MCF 10A (cell line): ENCODE results near the gene GAS7. TPM values are rescaled to one million over a fixed set of nuclear protein-coding genes. Genes with fewer than 3 reads are reported as not detected.

Experiments
- BruUV-seq: library from RNA; stranded (reverse); fragments of 400-500 nt; replicated peaks from 2 replicates; lab custom pipeline; 2021; lab: Mats Ljungman, UMichigan
- CTCF ChIA-PET: fragments of 300-600 bp; sonication (Branson Sonifier 250); formaldehyde crosslinking; extraction: SDS; loops from one replicate; lab custom pipeline; 2021; ENCODE audit warnings: antibody characterized with exemption, inconsistent platforms; lab: Yijun Ruan, JAX
- POLR2A ChIA-PET: fragments of 300-600, 350-650 bp; sonication (Branson Sonifier 250); formaldehyde crosslinking; extraction: SDS; loops from one replicate; lab custom pipeline; 2020; ENCODE audit warnings: antibody characterized with exemption, inconsistent platforms; lab: Yijun Ruan, JAX
- DNase-seq: peaks from one replicate; pipeline ENCODE4 v3.0.0-alpha.2; 2018; ENCODE audit not compliant: unreplicated experiment
- H3K27ac Mint-ChIP-seq: one replicate; pipeline ENCODE4 v1.8.0; 2022; ENCODE audit warnings: mild to moderate bottlenecking, low read depth, mixed read lengths; ENCODE audit not compliant: unreplicated experiment
- H3K27me3 Mint-ChIP-seq: one replicate; pipeline ENCODE4 v1.8.0; 2022; ENCODE audit warnings: mixed read lengths; ENCODE audit not compliant: insufficient read depth, unreplicated experiment
- H3K36me3 Mint-ChIP-seq: one replicate; pipeline ENCODE4 v1.8.0; 2022; ENCODE audit warnings: mild to moderate bottlenecking, moderate library complexity, mixed read lengths; ENCODE audit not compliant: insufficient read depth, unreplicated experiment
- H3K4me1 Mint-ChIP-seq: one replicate; pipeline ENCODE4 v1.8.0; 2022; ENCODE audit warnings: mixed read lengths; ENCODE audit not compliant: insufficient read depth, unreplicated experiment
- H3K4me3 Mint-ChIP-seq: one replicate; pipeline ENCODE4 v1.8.0; 2022; ENCODE audit warnings: mild to moderate bottlenecking, moderate library complexity, mixed read lengths; ENCODE audit not compliant: unreplicated experiment
- H3K9me3 Mint-ChIP-seq: one replicate; pipeline ENCODE4 v1.8.0; 2022; ENCODE audit warnings: mixed read lengths; ENCODE audit not compliant: unreplicated experiment
- intact Hi-C: fragments of 100-400 bp; cut with micrococcal nuclease; formaldehyde crosslinking; loops from 2 replicates; pipeline ENCODE4 v1.14.1; 2022
- total RNA-seq: library from RNA; stranded (reverse); gene quantifications from 2 replicates; pipeline ENCODE4 v1.2.3, GENCODE V29; 2022
- TF ChIP-seq, protein P1 (sequence below): fragments of 200-600 bp; IDR thresholded peaks from one replicate; pipeline ENCODE4 v1.8.0; 2022; ENCODE audit warnings: antibody characterized with exemption, mild to moderate bottlenecking; ENCODE audit not compliant: unreplicated experiment

Gene GAS7
- total RNA-seq, 1 experiment from 2014 or later = not detected

DNA sequence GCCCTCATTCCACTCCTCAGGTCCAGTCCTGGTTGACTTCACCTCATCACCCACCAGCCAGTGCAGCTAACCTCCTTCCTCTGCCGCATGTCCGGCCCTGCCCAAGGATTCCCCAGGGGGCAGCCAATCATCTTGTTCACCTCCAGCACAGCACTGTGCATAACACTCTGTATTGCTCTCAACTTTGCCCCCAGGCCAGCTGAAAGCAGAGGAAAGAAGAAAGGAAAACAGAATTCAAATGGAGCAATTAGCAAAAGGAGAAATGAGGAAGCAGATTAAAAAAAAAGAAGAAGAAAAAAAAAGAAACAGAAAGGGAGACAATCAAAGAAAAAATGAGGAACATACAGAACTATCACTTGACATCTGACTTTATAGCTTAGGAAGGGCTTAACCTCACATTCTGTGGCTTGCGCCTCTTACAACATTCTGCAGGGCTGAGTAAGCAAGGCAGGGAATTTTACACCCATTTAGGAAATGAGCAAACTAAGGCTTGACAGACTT is 26.1 kb downstream of the GAS7 start:
- no TSS peak for BruUV-seq
- peaks cover 7% of the 10 kb centered on the region for H3K36me3 Mint-ChIP-seq
- no peak overlapping the region for H3K4me3 Mint-ChIP-seq
- ChIA-PET CTCF (no interaction called here), POLR2A (no interaction called here)
- no peak for DNase-seq
- H3K27me3 Mint-ChIP-seq = no peaks in the 10 kb centered on the region
- TF ChIP-seq, protein P1, sequence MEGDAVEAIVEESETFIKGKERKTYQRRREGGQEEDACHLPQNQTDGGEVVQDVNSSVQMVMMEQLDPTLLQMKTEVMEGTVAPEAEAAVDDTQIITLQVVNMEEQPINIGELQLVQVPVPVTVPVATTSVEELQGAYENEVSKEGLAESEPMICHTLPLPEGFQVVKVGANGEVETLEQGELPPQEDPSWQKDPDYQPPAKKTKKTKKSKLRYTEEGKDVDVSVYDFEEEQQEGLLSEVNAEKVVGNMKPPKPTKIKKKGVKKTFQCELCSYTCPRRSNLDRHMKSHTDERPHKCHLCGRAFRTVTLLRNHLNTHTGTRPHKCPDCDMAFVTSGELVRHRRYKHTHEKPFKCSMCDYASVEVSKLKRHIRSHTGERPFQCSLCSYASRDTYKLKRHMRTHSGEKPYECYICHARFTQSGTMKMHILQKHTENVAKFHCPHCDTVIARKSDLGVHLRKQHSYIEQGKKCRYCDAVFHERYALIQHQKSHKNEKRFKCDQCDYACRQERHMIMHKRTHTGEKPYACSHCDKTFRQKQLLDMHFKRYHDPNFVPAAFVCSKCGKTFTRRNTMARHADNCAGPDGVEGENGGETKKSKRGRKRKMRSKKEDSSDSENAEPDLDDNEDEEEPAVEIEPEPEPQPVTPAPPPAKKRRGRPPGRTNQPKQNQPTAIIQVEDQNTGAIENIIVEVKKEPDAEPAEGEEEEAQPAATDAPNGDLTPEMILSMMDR = no peak
- peaks cover 24% of the 10 kb centered on the region for H3K9me3 Mint-ChIP-seq
- no peak overlapping the region for H3K27ac Mint-ChIP-seq
- intact Hi-C loops = no loop called here
- H3K4me1 Mint-ChIP-seq = peaks cover 5% of the 10 kb centered on the region

DNA sequence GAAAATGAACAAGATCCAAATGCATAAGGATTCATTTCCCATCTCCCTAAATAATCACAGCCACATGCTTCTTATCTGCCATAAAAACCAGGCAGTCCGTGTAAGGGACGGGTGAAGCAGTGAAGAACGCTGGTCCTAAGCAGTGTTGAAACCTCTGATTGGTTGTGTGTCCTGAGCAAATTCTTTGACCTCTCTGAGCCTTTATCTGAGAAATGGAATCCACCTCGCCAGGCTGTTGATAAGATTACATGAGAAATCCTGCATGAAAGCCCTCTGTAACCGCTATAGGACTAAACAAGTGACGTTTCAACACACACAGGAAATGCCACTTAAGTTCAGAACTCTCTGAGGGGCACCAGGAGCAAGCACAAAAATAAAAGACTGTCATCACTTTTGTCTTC is 26.8 kb downstream of the GAS7 start:
- TF ChIP-seq, protein P1 = no peak
- Mint-ChIP-seq H3K27me3 (no peaks in the 10 kb centered on the region), H3K9me3 (peaks cover 24% of the 10 kb centered on the region), H3K27ac (no peak overlapping the region), H3K36me3 (peaks cover 7% of the 10 kb centered on the region), H3K4me1 (peaks cover 5% of the 10 kb centered on the region), H3K4me3 (no peak overlapping the region)
- DNase-seq = no peak
- CTCF ChIA-PET = no interaction called here
- POLR2A ChIA-PET = no interaction called here
- intact Hi-C loops = no loop called here
- BruUV-seq = no TSS peak

DNA sequence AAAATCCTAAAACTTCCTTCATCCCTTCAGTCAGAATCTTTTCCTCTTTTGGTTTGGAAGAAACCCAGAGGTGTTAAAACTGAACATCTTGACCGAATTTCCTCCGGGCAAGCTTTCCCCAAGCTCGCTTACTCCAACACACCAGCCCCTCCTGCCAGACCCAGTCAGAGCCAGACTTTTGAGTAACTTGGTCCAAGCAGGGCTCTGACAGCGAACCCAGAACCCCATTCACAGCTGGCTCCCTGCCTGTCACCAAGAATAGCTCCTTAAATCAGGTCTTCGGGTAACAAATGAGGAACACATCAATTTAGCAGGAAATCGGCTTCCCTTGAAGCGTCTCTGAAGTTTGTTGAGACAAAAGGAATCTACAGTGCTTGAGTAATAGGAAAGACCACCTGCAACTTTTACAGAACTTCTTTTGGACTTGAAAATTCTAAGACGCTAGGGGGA is 27.3 kb downstream of the GAS7 start:
- Mint-ChIP-seq H3K27ac (no peak overlapping the region), H3K4me3 (no peak overlapping the region), H3K4me1 (peaks cover 5% of the 10 kb centered on the region), H3K36me3 (peaks cover 7% of the 10 kb centered on the region), H3K27me3 (no peaks in the 10 kb centered on the region), H3K9me3 (peaks cover 24% of the 10 kb centered on the region)
- BruUV-seq = no TSS peak
- ChIA-PET CTCF (interaction anchor here (0.9 kb wide), 1 partner anchor 139 kb away, joined by 3 read pairs; no protein-coding TSS in a partner anchor), POLR2A (no interaction called here)
- TF ChIP-seq, protein P1 = no peak
- DNase-seq = no peak
- intact Hi-C loops = no loop called here

DNA sequence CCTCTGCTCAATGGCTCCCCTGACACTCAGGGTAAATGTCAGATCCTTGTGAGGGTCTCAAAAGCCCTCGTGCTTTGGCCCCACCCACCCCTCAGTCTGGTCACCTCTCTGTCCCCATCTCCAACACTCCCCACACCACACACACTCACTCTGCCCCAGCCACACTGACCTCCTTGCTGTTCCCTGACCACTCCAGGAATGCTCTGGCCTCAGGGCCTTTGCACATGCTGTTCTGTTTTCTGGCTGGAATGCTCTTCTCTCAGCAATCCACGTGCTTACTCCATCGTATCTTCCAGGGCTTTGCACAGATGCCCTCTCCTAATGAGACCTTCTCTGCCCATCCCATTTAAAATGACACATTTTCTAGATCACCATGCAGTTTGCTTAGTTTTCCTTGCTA is 28.2 kb downstream of the GAS7 start:
- DNase-seq = no peak
- Mint-ChIP-seq H3K27me3 (no peaks in the 10 kb centered on the region), H3K27ac (no peak overlapping the region), H3K9me3 (peaks cover 24% of the 10 kb centered on the region), H3K4me3 (no peak overlapping the region), H3K36me3 (peaks cover 7% of the 10 kb centered on the region), H3K4me1 (peaks cover 5% of the 10 kb centered on the region)
- ChIA-PET POLR2A (no interaction called here), CTCF (interaction anchor here (0.9 kb wide), 1 partner anchor 140 kb away, joined by 3 read pairs; no protein-coding TSS in a partner anchor)
- no TSS peak for BruUV-seq
- intact Hi-C loops = no loop called here
- TF ChIP-seq, protein P1 = no peak
